HepG2 (cell line): Measurements from ENCODE around the gene QKI. TPM values are rescaled to one million over a fixed set of nuclear protein-coding genes. Genes with fewer than 3 reads are reported as not detected.

Experiments used
- ATAC-seq: fragments of 200-7000 bp; cut with Tn5 transposase; 3 replicates; pipeline ENCODE4 v1.9.1; 2020; ENCODE audit warnings: mild to moderate bottlenecking, moderate library complexity
- BruUV-seq: library from RNA; stranded (reverse); fragments of 400-500 nt; replicated peaks from 2 replicates; lab custom pipeline; 2021; lab: Mats Ljungman, UMichigan
- CTCF ChIA-PET: fragments of 300-600 bp; formaldehyde crosslinking; extraction: SDS; loops from one replicate; lab custom pipeline; 2021; ENCODE audit warnings: low total read pairs, inconsistent platforms, low intra/inter-chr PET ratio; lab: Yijun Ruan, JAX
- POLR2A ChIA-PET: fragments of 350-600 bp; sonication (Branson Sonifier 250); formaldehyde crosslinking; loops from one replicate; lab custom pipeline; 2020; ENCODE audit warnings: antibody characterized with exemption, inconsistent platforms; lab: Yijun Ruan, JAX
- DNase-seq: peaks from one replicate; pipeline ENCODE4 v3.0.0-alpha.2; 2015; ENCODE audit warnings: low spot score
- FAIRE-seq: peaks from 3 replicates; lab custom pipeline; 2011; peaks lifted over from hg19 to GRCh38; lab: Jason Lieb, UNC
- H2AFZ ChIP-seq: one replicate; pipeline ENCODE4 v1.6.1; 2011; ENCODE audit warnings: low read length, inconsistent platforms
- H3K27ac ChIP-seq: fragments of 300-600 bp; 3 replicates; pipeline ENCODE4 v1.8.0; 2011; ENCODE audit warnings: mixed run types, mild to moderate bottlenecking, mixed read lengths, low read length, inconsistent platforms; ENCODE audit not compliant: insufficient read depth; ENCODE audit errors: extremely low read length
- H3K27me3 ChIP-seq, 2 experiments: fragments of 200-600 bp in 1 of 2; 2 replicates in 1 of 2; 3 replicates in 1 of 2; pipeline versions ENCODE4 v1.6.0 to v1.8.0; 2011; ENCODE audit warnings: low read length in 2 of 2, mild to moderate bottlenecking in 2 of 2, moderate library complexity in 2 of 2, inconsistent platforms in 1 of 2; ENCODE audit not compliant: insufficient read depth in 2 of 2, control insufficient read depth in 1 of 2
- H3K36me3 ChIP-seq, 2 experiments: fragments of 200-600 bp in 1 of 2; replicated peaks in 1 of 2; 2 replicates in 1 of 2; 3 replicates in 1 of 2; pipeline versions ENCODE4 v1.5.1 to v1.8.0; 2011; ENCODE audit warnings: low read length in 2 of 2, inconsistent platforms in 1 of 2; ENCODE audit not compliant: insufficient read depth in 2 of 2, control insufficient read depth in 1 of 2
- H3K4me1 ChIP-seq: 2 replicates; pipeline ENCODE4 v1.5.1; 2012; ENCODE audit warnings: low read length, inconsistent platforms; ENCODE audit not compliant: insufficient read depth
- H3K4me2 ChIP-seq: 2 replicates; pipeline ENCODE4 v1.6.0; 2011; ENCODE audit warnings: low read depth, low read length, inconsistent platforms
- H3K4me3 ChIP-seq, 3 experiments: fragments of 200-600 bp in 1 of 3; sonication (generic), shearing (Covaris generic) in 1 of 3; replicated peaks in 1 of 3; 2 replicates each; pipeline ENCODE4 v1.5.1; 2011 to 2016; ENCODE audit warnings: low read length in 3 of 3, inconsistent platforms in 2 of 3, low read depth in 2 of 3, mild to moderate bottlenecking in 2 of 3, control low read depth in 1 of 3, mixed read lengths in 1 of 3; ENCODE audit not compliant: insufficient read depth in 1 of 3
- H3K79me2 ChIP-seq: one replicate; pipeline ENCODE4 v1.6.1; 2011; ENCODE audit warnings: low read length, inconsistent platforms; ENCODE audit not compliant: insufficient read depth
- H3K9ac ChIP-seq: 2 replicates; pipeline ENCODE4 v1.6.0; 2011; ENCODE audit warnings: mild to moderate bottlenecking, low read depth, low read length, inconsistent platforms; ENCODE audit not compliant: insufficient read depth
- H3K9me3 ChIP-seq: 2 replicates; pipeline ENCODE4 v1.5.1; 2012; ENCODE audit warnings: mild to moderate bottlenecking, low read length
- H4K20me1 ChIP-seq: 2 replicates; pipeline ENCODE4 v1.6.0; 2011; ENCODE audit warnings: inconsistent platforms, mild to moderate bottlenecking, low read length, moderate library complexity; ENCODE audit not compliant: insufficient read depth
- BORCS8-MEF2B ChIP-seq: sonication (generic); formaldehyde crosslinking; IDR thresholded peaks from 2 replicates; pipeline ENCODE4 v1.8.0; 2022; ENCODE audit warnings: mild to moderate bottlenecking, missing genetic modification reagents
- EHMT2 ChIP-seq: fragments of 200-600 bp; sonication (generic); IDR thresholded peaks from 2 replicates; pipeline ENCODE4 v1.7.0; 2017; ENCODE audit warnings: antibody characterized with exemption, low read depth, low read length, borderline replicate concordance
- ELF1 ChIP-seq: sonication (generic); formaldehyde crosslinking; IDR thresholded peaks from 2 replicates; pipeline ENCODE4 v1.4.0; 2020; ENCODE audit warnings: missing genetic modification reagents
- FOXK2 ChIP-seq: fragments of 450-650 bp; IDR thresholded peaks from 2 replicates; pipeline ENCODE4 v1.6.1; 2016
- MIER3 ChIP-seq: IDR thresholded peaks from 2 replicates; pipeline ENCODE4 v1.6.1; 2016; ENCODE audit warnings: missing compliant biosample characterization, borderline replicate concordance
- NFIB ChIP-seq: sonication (generic); formaldehyde crosslinking; IDR thresholded peaks from 2 replicates; pipeline ENCODE4 v1.9.0; 2021; ENCODE audit warnings: missing genetic modification reagents, mild to moderate bottlenecking, borderline replicate concordance
- PLRG1 ChIP-seq: fragments of 450-650 bp; conservative IDR thresholded peaks from 2 replicates; pipeline ENCODE4 v1.6.1; 2016
- RCOR2 ChIP-seq: IDR thresholded peaks from 2 replicates; pipeline ENCODE4 v1.6.1; 2016; ENCODE audit warnings: missing biosample characterization, missing genetic modification reagents
- TOE1 ChIP-seq: sonication (generic); formaldehyde crosslinking; IDR thresholded peaks from 2 replicates; pipeline ENCODE4 v1.4.0; 2020; ENCODE audit warnings: mild to moderate bottlenecking, missing genetic modification reagents
- WGBS: methylation state at CpG from one replicate; pipeline ENCODE4 v1.1.6; 2017; ENCODE audit warnings: low lambda C conversion rate; 5-methylcytosine and 5-hydroxymethylcytosine counted together
- in situ Hi-C: cut with HindIII; loops from 2 replicates; pipeline ENCODE4 v1.10.0; 2017; ENCODE audit warnings: low pct_unique_long_range_greater_than_20kb; ENCODE audit not compliant: extremely low pct_ligation_motif_present
- intact Hi-C: fragments of 100-400 bp; cut with micrococcal nuclease; formaldehyde crosslinking; loops from one replicate; pipeline ENCODE4 v1.10.0; 2022; ENCODE audit not compliant: unreplicated experiment
- polyA plus RNA-seq, 8 experiments: library from polyadenylated mRNA; depleted of rRNA in 3 of 8; stranded (reverse) in 7 of 8; unstranded in 1 of 8; fragments of >200 nt; fragmentation: Illumina TruSeq in 4 of 8; extraction: Trizol in 4 of 8; gene quantifications; 2 replicates each; pipeline versions ENCODE4 v1.2.1 to v1.2.3, GENCODE V29; 2011 to 2016; ENCODE audit warnings: low read depth in 4 of 8, missing spikeins in 1 of 8, mixed read lengths in 1 of 8; ENCODE audit not compliant: insufficient read depth in 1 of 8
- total RNA-seq, 5 experiments: library from RNA; depleted of rRNA; stranded (reverse); fragments of >200 nt; fragmentation: Illumina TruSeq; extraction: Trizol; gene quantifications; 2 replicates each; pipeline ENCODE4 v1.2.3, GENCODE V29; 2016; ENCODE audit warnings: low read depth in 1 of 5
- TF ChIP-seq, protein P1 (sequence below): sonication (generic); formaldehyde crosslinking; IDR thresholded peaks from 2 replicates; pipeline ENCODE4 v1.4.0; 2020; ENCODE audit warnings: missing genetic modification reagents
- TF ChIP-seq, protein P2 (sequence below): sonication (generic); formaldehyde crosslinking; IDR thresholded peaks from 2 replicates; pipeline ENCODE4 v1.4.0; 2020; ENCODE audit warnings: missing genetic modification reagents, mild to moderate bottlenecking, borderline replicate concordance
- TF ChIP-seq, protein P3 (sequence below): conservative IDR thresholded peaks from 2 replicates; pipeline ENCODE4 v1.6.1; 2018; ENCODE audit warnings: missing genetic modification reagents
- TF ChIP-seq, protein P4 (sequence below): sonication (generic); formaldehyde crosslinking; IDR thresholded peaks from 2 replicates; pipeline ENCODE4 v1.5.1; 2020; ENCODE audit warnings: mild to moderate bottlenecking, missing genetic modification reagents
- TF ChIP-seq, protein P5 (sequence below): sonication (generic); formaldehyde crosslinking; IDR thresholded peaks from 2 replicates; pipeline ENCODE4 v1.4.0; 2020; ENCODE audit warnings: missing genetic modification reagents
- TF ChIP-seq, protein P6 (sequence below): sonication (generic); formaldehyde crosslinking; IDR thresholded peaks from 2 replicates; pipeline ENCODE4 v1.4.0; 2020; ENCODE audit warnings: mild to moderate bottlenecking, missing genetic modification reagents
- TF ChIP-seq, protein P7 (sequence below): sonication (generic); IDR thresholded peaks from 2 replicates; pipeline ENCODE4 v1.6.1; 2016; ENCODE audit warnings: low read depth, borderline replicate concordance

QKI gene
- total and polyA plus RNA-seq, 2 of the 13 experiments (the other 11 are each of a cell fraction or from before 2014, with no cell fraction given): 136 to 137 TPM

DNA sequence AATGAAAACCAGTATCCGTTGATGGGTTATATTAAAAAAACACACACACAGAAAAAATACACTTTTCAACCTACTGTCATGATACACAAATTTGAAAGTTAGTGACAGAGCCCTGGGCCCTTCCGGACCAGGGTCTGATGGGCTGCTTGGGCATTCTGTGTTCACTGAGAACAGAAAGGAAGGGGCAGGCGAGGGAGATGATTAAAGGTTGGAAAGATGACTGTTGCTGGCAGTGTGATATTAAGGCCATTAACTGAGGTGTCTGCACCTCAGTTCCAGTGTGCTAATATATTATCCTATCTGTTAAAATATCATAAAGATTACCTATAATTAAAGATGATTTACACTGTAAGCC, 18.7 kb upstream of the QKI start (continued):
- TF ChIP-seq, protein P1, sequence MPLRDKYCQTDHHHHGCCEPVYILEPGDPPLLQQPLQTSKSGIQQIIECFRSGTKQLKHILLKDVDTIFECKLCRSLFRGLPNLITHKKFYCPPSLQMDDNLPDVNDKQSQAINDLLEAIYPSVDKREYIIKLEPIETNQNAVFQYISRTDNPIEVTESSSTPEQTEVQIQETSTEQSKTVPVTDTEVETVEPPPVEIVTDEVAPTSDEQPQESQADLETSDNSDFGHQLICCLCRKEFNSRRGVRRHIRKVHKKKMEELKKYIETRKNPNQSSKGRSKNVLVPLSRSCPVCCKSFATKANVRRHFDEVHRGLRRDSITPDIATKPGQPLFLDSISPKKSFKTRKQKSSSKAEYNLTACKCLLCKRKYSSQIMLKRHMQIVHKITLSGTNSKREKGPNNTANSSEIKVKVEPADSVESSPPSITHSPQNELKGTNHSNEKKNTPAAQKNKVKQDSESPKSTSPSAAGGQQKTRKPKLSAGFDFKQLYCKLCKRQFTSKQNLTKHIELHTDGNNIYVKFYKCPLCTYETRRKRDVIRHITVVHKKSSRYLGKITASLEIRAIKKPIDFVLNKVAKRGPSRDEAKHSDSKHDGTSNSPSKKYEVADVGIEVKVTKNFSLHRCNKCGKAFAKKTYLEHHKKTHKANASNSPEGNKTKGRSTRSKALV: no peak
- TF ChIP-seq TOE1 (no peak), MIER3 (CRISPR knock-in tag) (no peak), NFIB (CRISPR knock-in tag) (no peak), BORCS8-MEF2B (CRISPR knock-in tag) (no peak), EHMT2 (no peak)
- TF ChIP-seq, protein P2, sequence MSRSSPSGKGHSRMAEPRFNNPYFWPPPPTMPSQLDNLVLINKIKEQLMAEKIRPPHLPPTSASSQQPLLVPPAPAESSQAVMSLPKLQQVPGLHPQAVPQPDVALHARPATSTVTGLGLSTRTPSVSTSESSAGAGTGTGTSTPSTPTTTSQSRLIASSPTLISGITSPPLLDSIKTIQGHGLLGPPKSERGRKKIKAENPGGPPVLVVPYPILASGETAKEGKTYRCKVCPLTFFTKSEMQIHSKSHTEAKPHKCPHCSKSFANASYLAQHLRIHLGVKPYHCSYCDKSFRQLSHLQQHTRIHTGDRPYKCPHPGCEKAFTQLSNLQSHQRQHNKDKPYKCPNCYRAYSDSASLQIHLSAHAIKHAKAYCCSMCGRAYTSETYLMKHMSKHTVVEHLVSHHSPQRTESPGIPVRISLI (CRISPR knock-in tag): no peak
- TF ChIP-seq, all 625 proteins: peak for 0

DNA sequence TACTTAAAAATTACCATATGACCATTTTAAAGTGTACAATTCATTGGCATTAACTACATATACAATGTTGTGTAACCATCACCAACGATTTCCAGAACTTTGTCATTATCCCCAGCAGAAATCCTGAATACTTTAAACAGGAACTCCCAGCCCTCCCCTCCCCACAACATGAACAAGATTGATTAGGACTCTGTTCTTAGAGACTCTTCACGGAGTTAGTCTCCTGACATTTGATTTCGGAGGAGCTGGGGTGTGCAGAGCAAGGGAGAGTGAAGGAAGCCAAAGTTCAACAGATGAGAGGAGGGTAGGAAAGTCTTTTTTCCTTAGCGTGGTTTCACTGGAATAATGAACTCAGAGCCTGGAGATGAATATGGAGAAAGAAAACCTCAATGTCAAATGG, 17.2 kb upstream of the QKI start:
- Histone ChIP-seq H3K4me2 (no peak overlapping the region), H3K4me3 (no peak overlapping the region), H3K4me1 (peaks cover 8% of the 10 kb centered on the region), H3K9me3 (no peaks in the 10 kb centered on the region), H3K79me2 (no peaks in the 10 kb centered on the region), H3K27me3 (no peaks in the 10 kb centered on the region), H2AFZ (no peak overlapping the region), H3K36me3 (no peaks in the 10 kb centered on the region), H3K27ac (no peak overlapping the region), H3K9ac (no peak overlapping the region), H4K20me1 (no peaks in the 10 kb centered on the region)
- FAIRE-seq (no peak), ATAC-seq (no peak), DNase-seq (no peak)
- 40% methylated on average over 4 of the region's 4 CpGs for WGBS
- no TSS peak for BruUV-seq
- ChIA-PET POLR2A (no interaction called here), CTCF (no interaction called here)
- in situ Hi-C loops: no loop called here
- intact Hi-C loops: no loop called here
- no peak for TF ChIP-seq PLRG1
- no peak for TF ChIP-seq RCOR2 (CRISPR knock-in tag)
- TF ChIP-seq, protein P3, sequence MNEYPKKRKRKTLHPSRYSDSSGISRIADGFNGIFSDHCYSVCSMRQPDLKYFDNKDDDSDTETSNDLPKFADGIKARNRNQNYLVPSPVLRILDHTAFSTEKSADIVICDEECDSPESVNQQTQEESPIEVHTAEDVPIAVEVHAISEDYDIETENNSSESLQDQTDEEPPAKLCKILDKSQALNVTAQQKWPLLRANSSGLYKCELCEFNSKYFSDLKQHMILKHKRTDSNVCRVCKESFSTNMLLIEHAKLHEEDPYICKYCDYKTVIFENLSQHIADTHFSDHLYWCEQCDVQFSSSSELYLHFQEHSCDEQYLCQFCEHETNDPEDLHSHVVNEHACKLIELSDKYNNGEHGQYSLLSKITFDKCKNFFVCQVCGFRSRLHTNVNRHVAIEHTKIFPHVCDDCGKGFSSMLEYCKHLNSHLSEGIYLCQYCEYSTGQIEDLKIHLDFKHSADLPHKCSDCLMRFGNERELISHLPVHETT: no peak
- TF ChIP-seq, protein P4, sequence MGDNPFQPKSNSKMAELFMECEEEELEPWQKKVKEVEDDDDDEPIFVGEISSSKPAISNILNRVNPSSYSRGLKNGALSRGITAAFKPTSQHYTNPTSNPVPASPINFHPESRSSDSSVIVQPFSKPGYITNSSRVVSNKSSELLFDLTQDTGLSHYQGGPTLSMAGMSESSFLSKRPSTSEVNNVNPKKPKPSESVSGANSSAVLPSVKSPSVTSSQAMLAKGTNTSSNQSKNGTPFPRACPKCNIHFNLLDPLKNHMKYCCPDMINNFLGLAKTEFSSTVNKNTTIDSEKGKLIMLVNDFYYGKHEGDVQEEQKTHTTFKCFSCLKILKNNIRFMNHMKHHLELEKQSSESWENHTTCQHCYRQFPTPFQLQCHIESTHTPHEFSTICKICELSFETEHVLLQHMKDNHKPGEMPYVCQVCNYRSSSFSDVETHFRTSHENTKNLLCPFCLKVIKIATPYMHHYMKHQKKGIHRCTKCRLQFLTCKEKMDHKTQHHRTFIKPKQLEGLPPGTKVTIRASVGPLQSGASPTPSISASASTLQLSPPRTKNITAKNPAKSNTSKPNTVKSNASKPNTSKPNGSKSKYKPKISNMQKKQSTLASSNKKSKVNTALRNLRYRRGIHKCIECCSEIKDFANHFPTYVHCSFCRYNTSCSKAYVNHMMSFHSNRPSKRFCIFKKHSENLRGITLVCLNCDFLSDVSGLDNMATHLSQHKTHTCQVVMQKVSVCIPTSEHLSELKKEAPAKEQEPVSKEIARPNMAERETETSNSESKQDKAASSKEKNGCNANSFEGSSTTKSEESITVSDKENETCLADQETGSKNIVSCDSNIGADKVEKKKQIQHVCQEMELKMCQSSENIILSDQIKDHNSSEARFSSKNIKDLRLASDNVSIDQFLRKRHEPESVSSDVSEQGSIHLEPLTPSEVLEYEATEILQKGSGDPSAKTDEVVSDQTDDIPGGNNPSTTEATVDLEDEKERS (CRISPR knock-in tag): no peak
- TF ChIP-seq ELF1 (CRISPR knock-in tag): no peak
- TF ChIP-seq, protein P5, sequence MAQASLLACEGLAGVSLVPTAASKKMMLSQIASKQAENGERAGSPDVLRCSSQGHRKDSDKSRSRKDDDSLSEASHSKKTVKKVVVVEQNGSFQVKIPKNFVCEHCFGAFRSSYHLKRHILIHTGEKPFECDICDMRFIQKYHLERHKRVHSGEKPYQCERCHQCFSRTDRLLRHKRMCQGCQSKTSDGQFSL (CRISPR knock-in tag): no peak
- TF ChIP-seq FOXK2: no peak
- TF ChIP-seq, protein P6, sequence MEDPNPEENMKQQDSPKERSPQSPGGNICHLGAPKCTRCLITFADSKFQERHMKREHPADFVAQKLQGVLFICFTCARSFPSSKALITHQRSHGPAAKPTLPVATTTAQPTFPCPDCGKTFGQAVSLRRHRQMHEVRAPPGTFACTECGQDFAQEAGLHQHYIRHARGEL (CRISPR knock-in tag): no peak
- TF ChIP-seq, protein P7, sequence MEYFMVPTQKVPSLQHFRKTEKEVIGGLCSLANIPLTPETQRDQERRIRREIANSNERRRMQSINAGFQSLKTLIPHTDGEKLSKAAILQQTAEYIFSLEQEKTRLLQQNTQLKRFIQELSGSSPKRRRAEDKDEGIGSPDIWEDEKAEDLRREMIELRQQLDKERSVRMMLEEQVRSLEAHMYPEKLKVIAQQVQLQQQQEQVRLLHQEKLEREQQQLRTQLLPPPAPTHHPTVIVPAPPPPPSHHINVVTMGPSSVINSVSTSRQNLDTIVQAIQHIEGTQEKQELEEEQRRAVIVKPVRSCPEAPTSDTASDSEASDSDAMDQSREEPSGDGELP: no peak
